Astrocyte of the cerebellum (primary cell): ENCODE results near the gene ASB10.

Source experiments
- DNase-seq: peaks from one replicate; pipeline ENCODE4 v3.0.0-alpha.2; 2011; ENCODE audit warnings: low read depth
- H3K4me3 ChIP-seq: 2 replicates; pipeline ENCODE4 v1.5.1; 2011; ENCODE audit warnings: mild to moderate bottlenecking, low read depth, low read length, moderate library complexity
- CTCF ChIP-seq: IDR thresholded peaks from 2 replicates; pipeline ENCODE4 v1.5.1; 2012; ENCODE audit warnings: low read length, low read depth, moderate library complexity, mild to moderate bottlenecking; ENCODE audit errors: missing control alignments
- in situ Hi-C: cut with HindIII; loops from 2 replicates; pipeline ENCODE4 v1.10.0; 2017; ENCODE audit warnings: low sequenced_read_pairs

ASB10 gene

GRCh38 chr7:151175793-151176311, 11.2 kb downstream of the ASB10 start:
- H3K4me3 ChIP-seq: no peak overlapping the region
- DNase-seq: no peak
- in situ Hi-C loops: no loop called here
- TF ChIP-seq CTCF: no peak

GRCh38 chr7:151175047-151175792, 11.8 kb downstream of the ASB10 start:
- DNase-seq: no peak
- H3K4me3 ChIP-seq: no peak overlapping the region
- in situ Hi-C loops: no loop called here
- TF ChIP-seq CTCF: no peak

GRCh38 chr7:151174246-151175046, 12.6 kb downstream of the ASB10 start:
- no peak overlapping the region for H3K4me3 ChIP-seq
- DNase-seq: no peak
- in situ Hi-C loops: no loop called here
- no peak for TF ChIP-seq CTCF

- no peak for DNase-seq
- in situ Hi-C loops: no loop called here
- TF ChIP-seq CTCF: no peak
Measured at GRCh38 chr7:151173386-151174245, 13.4 kb downstream of the ASB10 start.

GRCh38 chr7:151172273-151173141, 14.5 kb downstream of the ASB10 start:
- DNase-seq: peak; percentile 18
- peak; percentile 100 for TF ChIP-seq CTCF
- in situ Hi-C loops: no loop called here
- no peak overlapping the region for H3K4me3 ChIP-seq

More at GRCh38 chr7:151173386-151174245, 13.4 kb downstream of the ASB10 start:
- H3K4me3 ChIP-seq: no peak overlapping the region
